Astrocyte (in vitro differentiated cells and primary cell): ENCODE data around the gene SAA2. TPM values are rescaled to one million over a fixed set of nuclear protein-coding genes. Genes with fewer than 3 reads are reported as not detected.

Experiments used
- DNase-seq: peaks from one replicate; pipeline ENCODE4 v3.0.0-alpha.2; 2010; ENCODE audit warnings: low read depth
- FAIRE-seq: peaks from 2 replicates; lab custom pipeline; 2011; peaks lifted over from hg19 to GRCh38; lab: Jason Lieb, UNC
- H2AFZ ChIP-seq: 2 replicates; pipeline ENCODE4 v1.6.0; 2012; ENCODE audit warnings: low read depth, low read length, inconsistent platforms
- H3K27ac ChIP-seq: 2 replicates; pipeline ENCODE4 v1.5.1; 2011; ENCODE audit warnings: low read depth, low read length, inconsistent platforms
- H3K27me3 ChIP-seq: 2 replicates; pipeline ENCODE4 v1.6.0; 2011; ENCODE audit warnings: low read length, inconsistent platforms; ENCODE audit not compliant: insufficient read depth
- H3K36me3 ChIP-seq: 2 replicates; pipeline ENCODE4 v1.5.1; 2011; ENCODE audit warnings: low read length, inconsistent platforms; ENCODE audit not compliant: insufficient read depth
- H3K4me1 ChIP-seq: 2 replicates; pipeline ENCODE4 v1.5.1; 2011; ENCODE audit warnings: low read length, inconsistent platforms; ENCODE audit not compliant: insufficient read depth
- H3K4me2 ChIP-seq: 2 replicates; pipeline ENCODE4 v1.6.0; 2012; ENCODE audit warnings: low read length, inconsistent platforms
- H3K4me3 ChIP-seq: 2 replicates; pipeline ENCODE4 v1.5.1; 2011; ENCODE audit warnings: low read depth, mild to moderate bottlenecking, low read length, inconsistent platforms; ENCODE audit not compliant: insufficient read depth
- H3K79me2 ChIP-seq: 2 replicates; pipeline ENCODE4 v1.6.0; 2012; ENCODE audit warnings: mild to moderate bottlenecking, low read length, inconsistent platforms; ENCODE audit not compliant: insufficient read depth
- H3K9ac ChIP-seq: 2 replicates; pipeline ENCODE4 v1.6.0; 2012; ENCODE audit warnings: mild to moderate bottlenecking, low read length, inconsistent platforms
- H3K9me3 ChIP-seq: 2 replicates; pipeline ENCODE4 v1.5.1; 2012; ENCODE audit warnings: low read depth, mild to moderate bottlenecking, low read length, inconsistent platforms; ENCODE audit not compliant: insufficient read depth
- H4K20me1 ChIP-seq: 2 replicates; pipeline ENCODE4 v1.6.0; 2012; ENCODE audit warnings: low read length, inconsistent platforms; ENCODE audit not compliant: insufficient read depth
- H3K27ac Mint-ChIP-seq: one replicate; pipeline ENCODE4 v1.8.0; 2021; ENCODE audit warnings: mild to moderate bottlenecking, mixed read lengths; ENCODE audit not compliant: unreplicated experiment
- H3K27me3 Mint-ChIP-seq: one replicate; pipeline ENCODE4 v1.8.0; 2021; ENCODE audit warnings: low read depth, mixed read lengths; ENCODE audit not compliant: unreplicated experiment
- H3K36me3 Mint-ChIP-seq: one replicate; pipeline ENCODE4 v1.8.0; 2021; ENCODE audit warnings: low read depth, mixed read lengths; ENCODE audit not compliant: unreplicated experiment
- H3K4me1 Mint-ChIP-seq: one replicate; pipeline ENCODE4 v1.8.0; 2021; ENCODE audit warnings: low read depth, mixed read lengths; ENCODE audit not compliant: unreplicated experiment
- H3K4me3 Mint-ChIP-seq: one replicate; pipeline ENCODE4 v1.8.0; 2021; ENCODE audit warnings: mild to moderate bottlenecking, moderate library complexity, mixed read lengths; ENCODE audit not compliant: unreplicated experiment
- H3K9me3 Mint-ChIP-seq: one replicate; pipeline ENCODE4 v1.8.0; 2021; ENCODE audit warnings: mild to moderate bottlenecking, mixed read lengths; ENCODE audit not compliant: unreplicated experiment
- CTCF ChIP-seq: IDR thresholded peaks from 2 replicates; pipeline ENCODE4 v1.5.1; 2011; ENCODE audit warnings: low read depth, mild to moderate bottlenecking, inconsistent platforms, low read length, moderate library complexity; ENCODE audit not compliant: insufficient read depth
- EZH2 ChIP-seq: IDR thresholded peaks from 2 replicates; pipeline ENCODE4 v1.6.1; 2012; ENCODE audit warnings: mild to moderate bottlenecking, low read length, inconsistent platforms; ENCODE audit not compliant: insufficient read depth
- total RNA-seq: library from RNA; stranded (reverse); gene quantifications from 2 replicates; pipeline ENCODE4 v1.2.1, GENCODE V29; 2021

The SAA2 gene
- total RNA-seq, 1 donor from 2014 or later, result not detected

GRCh38 chr11:18288911-18289310 lies 40.4 kb upstream of the SAA2 start:
- Mint-ChIP-seq H3K4me3 (no peak overlapping the region), H3K36me3 (peaks cover 14% of the 10 kb centered on the region), H3K27me3 (no peaks in the 10 kb centered on the region), H3K9me3 (no peaks in the 10 kb centered on the region), H3K27ac (no peak overlapping the region), H3K4me1 (no peaks in the 10 kb centered on the region)
- TF ChIP-seq EZH2 (no peak), CTCF (no peak)
- H3K4me1 ChIP-seq, result no peaks in the 10 kb centered on the region
- no peaks in the 10 kb centered on the region for H4K20me1 ChIP-seq
- H3K27me3 ChIP-seq, result no peaks in the 10 kb centered on the region
- H3K36me3 ChIP-seq, result peaks cover 41% of the 10 kb centered on the region
- H3K79me2 ChIP-seq, result no peaks in the 10 kb centered on the region
- H3K9ac ChIP-seq, result no peak overlapping the region
- H3K4me2 ChIP-seq, result no peak overlapping the region
- H3K9me3 ChIP-seq, result no peaks in the 10 kb centered on the region
- H3K27ac ChIP-seq, result no peak overlapping the region
- no peak overlapping the region for H3K4me3 ChIP-seq
- no peak for DNase-seq
- FAIRE-seq, result no peak
- H2AFZ ChIP-seq, result no peak overlapping the region

GRCh38 chr11:18285841-18286240 lies 37.4 kb upstream of the SAA2 start:
- no peak overlapping the region for H3K27ac ChIP-seq
- H3K27me3 ChIP-seq, result no peaks in the 10 kb centered on the region
- no peak overlapping the region for H3K4me3 ChIP-seq
- peaks cover 41% of the 10 kb centered on the region for H3K36me3 ChIP-seq
- Mint-ChIP-seq H3K27me3 (no peaks in the 10 kb centered on the region), H3K9me3 (no peaks in the 10 kb centered on the region), H3K4me3 (no peak overlapping the region), H3K27ac (no peak overlapping the region), H3K4me1 (no peaks in the 10 kb centered on the region), H3K36me3 (peaks cover 22% of the 10 kb centered on the region)
- FAIRE-seq, result no peak
- H3K79me2 ChIP-seq, result no peaks in the 10 kb centered on the region
- no peaks in the 10 kb centered on the region for H3K4me1 ChIP-seq
- TF ChIP-seq CTCF, result no peak
- no peak for TF ChIP-seq EZH2
- H4K20me1 ChIP-seq, result no peaks in the 10 kb centered on the region
- no peak overlapping the region for H2AFZ ChIP-seq
- H3K9ac ChIP-seq, result no peak overlapping the region
- no peaks in the 10 kb centered on the region for H3K9me3 ChIP-seq
- DNase-seq, result no peak
- no peak overlapping the region for H3K4me2 ChIP-seq

GRCh38 chr11:18282626-18283025 lies 34.2 kb upstream of the SAA2 start:
- FAIRE-seq, result no peak
- Mint-ChIP-seq H3K4me3 (no peak overlapping the region), H3K36me3 (peaks cover 24% of the 10 kb centered on the region), H3K4me1 (no peaks in the 10 kb centered on the region), H3K27me3 (no peaks in the 10 kb centered on the region), H3K9me3 (no peaks in the 10 kb centered on the region), H3K27ac (no peak overlapping the region)
- Histone ChIP-seq H3K27ac (no peak overlapping the region), H3K36me3 (peaks cover 54% of the 10 kb centered on the region), H3K79me2 (no peaks in the 10 kb centered on the region), H3K27me3 (no peaks in the 10 kb centered on the region), H3K4me2 (no peak overlapping the region), H4K20me1 (no peaks in the 10 kb centered on the region), H3K9me3 (no peaks in the 10 kb centered on the region), H3K4me3 (no peak overlapping the region), H2AFZ (no peak overlapping the region), H3K9ac (no peak overlapping the region), H3K4me1 (no peaks in the 10 kb centered on the region)
- DNase-seq, result no peak
- TF ChIP-seq CTCF, result no peak
- no peak for TF ChIP-seq EZH2
